K562 (cell line): ENCODE results near the gene CMIP. TPM values are rescaled to one million over a fixed set of nuclear protein-coding genes. Genes with fewer than 3 reads are reported as not detected.
A peak's percentile ranks its signal among the peaks of the same experiment; 100 is the strongest.

Experiments
- DIDO1 ChIP-seq: fragments of 450-650 bp; IDR thresholded peaks from 2 replicates; pipeline ENCODE4 v1.6.1; 2016; ENCODE audit warnings: low read depth, missing biosample characterization, missing genetic modification characterization
- GABPB1 ChIP-seq: sonication (generic); formaldehyde crosslinking; IDR thresholded peaks from 2 replicates; pipeline ENCODE4 v1.8.0; 2022; ENCODE audit warnings: mild to moderate bottlenecking, missing genetic modification reagents
- NCOR1 ChIP-seq: fragments of 450-650 bp; IDR thresholded peaks from 2 replicates; pipeline ENCODE4 v1.6.1; 2016; ENCODE audit warnings: mild to moderate bottlenecking, moderate library complexity
- NFE2L1 ChIP-seq: fragments of 450-650 bp; IDR thresholded peaks from 2 replicates; pipeline ENCODE4 v1.6.1; 2016; ENCODE audit warnings: missing genetic modification characterization, low read depth, mild to moderate bottlenecking, missing compliant biosample characterization, moderate library complexity, borderline replicate concordance
- NR4A1 ChIP-seq, 2 experiments: fragments of 250-450 bp in 1 of 2; fragments of 450-650 bp in 1 of 2; sonication (Bioruptor Pico) in 1 of 2; IDR thresholded peaks; 2 replicates each; pipeline versions ENCODE4 v1.4.0 to v1.6.1; 2016 to 2020; ENCODE audit warnings: mild to moderate bottlenecking in 2 of 2, missing compliant biosample characterization in 1 of 2, missing genetic modification characterization in 1 of 2, moderate library complexity in 1 of 2
- SMAD2 ChIP-seq: fragments of 150-350 bp; IDR thresholded peaks from 2 replicates; pipeline ENCODE4 v1.6.1; 2014; ENCODE audit warnings: low read depth, mild to moderate bottlenecking, low read length
- STAG1 ChIP-seq: sonication (generic); formaldehyde crosslinking; IDR thresholded peaks from 2 replicates; pipeline ENCODE4 v1.5.0; 2020; ENCODE audit warnings: missing genetic modification reagents, borderline replicate concordance
- TCF3 ChIP-seq: sonication (generic); formaldehyde crosslinking; IDR thresholded peaks from 2 replicates; pipeline ENCODE4 v1.4.0; 2020; ENCODE audit warnings: mild to moderate bottlenecking, missing genetic modification reagents
- TRIM24 ChIP-seq, 2 experiments: fragments of 450-650 bp; IDR thresholded peaks; 2 replicates each; pipeline ENCODE4 v1.6.1; 2016
- ZNF12 ChIP-seq: sonication (generic); formaldehyde crosslinking; IDR thresholded peaks from 2 replicates; pipeline ENCODE4 v1.4.0; 2020; ENCODE audit warnings: mild to moderate bottlenecking, missing genetic modification reagents
- ZNF41 ChIP-seq: fragments of 250-450 bp; sonication (Bioruptor Pico); conservative IDR thresholded peaks from 2 replicates; pipeline ENCODE4 v1.4.0; 2020; ENCODE audit warnings: mild to moderate bottlenecking
- ZNF586 ChIP-seq: fragments of 450-650 bp; formaldehyde crosslinking; conservative IDR thresholded peaks from 2 replicates; pipeline ENCODE4 v1.4.0; 2020; ENCODE audit warnings: mild to moderate bottlenecking, moderate library complexity
- ZSCAN29 ChIP-seq: fragments of 450-650 bp; IDR thresholded peaks from 2 replicates; pipeline ENCODE4 v1.6.1; 2017
- polyA plus RNA-seq, 8 experiments: library from polyadenylated mRNA; depleted of rRNA in 4 of 8; stranded (reverse) in 5 of 8; unstranded in 3 of 8; fragments of >200 nt; fragmentation: Nextera tagmentation in 2 of 8; fragmentation: Illumina TruSeq in 1 of 8; extraction: Ambion mirVana in 2 of 8; extraction: Trizol in 1 of 8; gene quantifications; 2 replicates each; pipeline versions ENCODE4 v1.2.1 to v1.2.3, GENCODE V29; 2011 to 2014; ENCODE audit warnings: inconsistent platforms in 1 of 8, missing spikeins in 1 of 8
- total RNA-seq, 7 experiments: library from RNA; depleted of rRNA in 6 of 7; stranded (reverse); fragments of >200 nt in 6 of 7; fragmentation: Illumina TruSeq in 2 of 7; extraction: Trizol in 2 of 7; gene quantifications; 2 replicates each; pipeline versions ENCODE4 v1.2.1 to v1.2.3, GENCODE V29; 2011 to 2021; ENCODE audit warnings: low replicate concordance in 1 of 7
- TF ChIP-seq, protein P1 (sequence below), 2 experiments: fragments of 450-650 bp in 1 of 2; sonication (generic) in 1 of 2; formaldehyde crosslinking in 1 of 2; IDR thresholded peaks; 2 replicates each; pipeline versions ENCODE4 v1.7.1 to v1.9.0; 2016 to 2022; ENCODE audit warnings: inconsistent platforms in 1 of 2, mild to moderate bottlenecking in 1 of 2, missing genetic modification reagents in 1 of 2
- TF ChIP-seq, protein P2 (sequence below): sonication (generic); formaldehyde crosslinking; IDR thresholded peaks from 2 replicates; pipeline ENCODE4 v1.9.0; 2022; ENCODE audit warnings: mild to moderate bottlenecking, missing genetic modification reagents

CMIP gene
- total and polyA plus RNA-seq, 9 of the 15 experiments (the other 6 are each of a cell fraction or from before 2014, with no cell fraction given): 0.94 to 82.5 (median 10.3) TPM

DNA sequence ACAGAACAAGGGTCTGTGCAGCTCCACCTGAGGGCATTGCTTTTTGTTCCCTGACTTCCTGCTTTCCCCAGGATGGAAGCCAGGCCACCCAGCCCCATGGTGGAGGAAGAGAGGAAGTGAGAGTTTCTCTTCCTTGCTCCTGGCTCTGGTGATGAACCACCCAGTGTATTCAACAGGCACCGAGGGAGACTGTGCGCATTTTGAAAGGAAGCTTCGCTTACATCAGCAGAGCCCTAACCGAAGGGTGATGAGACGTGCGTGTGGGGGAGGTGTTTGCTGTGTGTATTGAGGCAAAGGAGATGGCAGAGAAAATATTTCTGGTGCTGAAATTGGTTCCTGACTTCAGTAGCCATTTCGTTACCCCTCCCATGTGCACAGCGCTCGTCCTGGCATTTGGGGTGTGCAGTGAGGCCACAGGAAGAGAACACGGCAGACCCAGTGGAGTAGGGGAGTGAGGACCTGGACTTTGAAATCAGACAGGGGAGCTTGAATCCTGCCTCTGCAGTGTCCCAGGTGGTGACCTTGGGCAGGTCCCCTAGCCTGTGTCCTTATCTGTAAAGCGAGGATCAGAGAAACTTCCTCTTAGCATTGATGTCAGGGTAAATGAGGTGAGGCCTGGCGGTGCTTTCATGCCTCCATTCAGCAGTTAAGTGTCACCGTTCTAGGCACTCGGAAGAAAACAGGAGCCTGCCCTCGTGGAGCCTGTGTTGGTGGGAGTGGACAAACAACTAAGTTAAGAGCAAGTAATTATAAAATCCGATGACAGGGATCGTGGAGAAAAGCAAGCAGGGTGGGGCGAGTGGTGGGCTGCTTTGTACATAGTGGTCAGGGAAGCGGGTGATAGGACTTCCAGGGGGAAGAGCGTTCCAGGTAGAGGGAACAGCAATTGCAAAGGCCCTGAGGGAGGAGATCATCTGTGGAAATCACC lies 7.4 kb downstream of the CMIP start (continued):
- TF ChIP-seq, protein P1, sequence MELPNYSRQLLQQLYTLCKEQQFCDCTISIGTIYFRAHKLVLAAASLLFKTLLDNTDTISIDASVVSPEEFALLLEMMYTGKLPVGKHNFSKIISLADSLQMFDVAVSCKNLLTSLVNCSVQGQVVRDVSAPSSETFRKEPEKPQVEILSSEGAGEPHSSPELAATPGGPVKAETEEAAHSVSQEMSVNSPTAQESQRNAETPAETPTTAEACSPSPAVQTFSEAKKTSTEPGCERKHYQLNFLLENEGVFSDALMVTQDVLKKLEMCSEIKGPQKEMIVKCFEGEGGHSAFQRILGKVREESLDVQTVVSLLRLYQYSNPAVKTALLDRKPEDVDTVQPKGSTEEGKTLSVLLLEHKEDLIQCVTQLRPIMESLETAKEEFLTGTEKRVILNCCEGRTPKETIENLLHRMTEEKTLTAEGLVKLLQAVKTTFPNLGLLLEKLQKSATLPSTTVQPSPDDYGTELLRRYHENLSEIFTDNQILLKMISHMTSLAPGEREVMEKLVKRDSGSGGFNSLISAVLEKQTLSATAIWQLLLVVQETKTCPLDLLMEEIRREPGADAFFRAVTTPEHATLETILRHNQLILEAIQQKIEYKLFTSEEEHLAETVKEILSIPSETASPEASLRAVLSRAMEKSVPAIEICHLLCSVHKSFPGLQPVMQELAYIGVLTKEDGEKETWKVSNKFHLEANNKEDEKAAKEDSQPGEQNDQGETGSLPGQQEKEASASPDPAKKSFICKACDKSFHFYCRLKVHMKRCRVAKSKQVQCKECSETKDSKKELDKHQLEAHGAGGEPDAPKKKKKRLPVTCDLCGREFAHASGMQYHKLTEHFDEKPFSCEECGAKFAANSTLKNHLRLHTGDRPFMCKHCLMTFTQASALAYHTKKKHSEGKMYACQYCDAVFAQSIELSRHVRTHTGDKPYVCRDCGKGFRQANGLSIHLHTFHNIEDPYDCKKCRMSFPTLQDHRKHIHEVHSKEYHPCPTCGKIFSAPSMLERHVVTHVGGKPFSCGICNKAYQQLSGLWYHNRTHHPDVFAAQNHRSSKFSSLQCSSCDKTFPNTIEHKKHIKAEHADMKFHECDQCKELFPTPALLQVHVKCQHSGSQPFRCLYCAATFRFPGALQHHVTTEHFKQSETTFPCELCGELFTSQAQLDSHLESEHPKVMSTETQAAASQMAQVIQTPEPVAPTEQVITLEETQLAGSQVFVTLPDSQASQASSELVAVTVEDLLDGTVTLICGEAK (IDR thresholded peaks at IDR 0.05): peak; percentile 37; the same call in 1 of the 2 replicates
- TF ChIP-seq, protein P1 (CRISPR knock-in tag; IDR thresholded peaks at IDR 0.05): no peak
- TF ChIP-seq ZNF12 (CRISPR knock-in tag): no peak
- TF ChIP-seq ZNF41: no peak
- TF ChIP-seq GABPB1 (CRISPR knock-in tag): no peak
- no peak for TF ChIP-seq NR4A1 (CRISPR knock-in tag; IDR thresholded peaks at IDR 0.05)
- TF ChIP-seq NR4A1 (tag; IDR thresholded peaks at IDR 0.05): no peak
- TF ChIP-seq, protein P2, sequence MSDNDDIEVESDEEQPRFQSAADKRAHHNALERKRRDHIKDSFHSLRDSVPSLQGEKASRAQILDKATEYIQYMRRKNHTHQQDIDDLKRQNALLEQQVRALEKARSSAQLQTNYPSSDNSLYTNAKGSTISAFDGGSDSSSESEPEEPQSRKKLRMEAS (CRISPR knock-in tag): peak; percentile 55; the same call in 1 of the 2 replicates
- 0 out of 2 replicates have a peak, but pooled peaks have one; percentile 22 for TF ChIP-seq DIDO1 (tag)
- TF ChIP-seq TRIM24 (IDR thresholded peaks at IDR 0.05): peak in 1 of 2 experiments; percentile 62; a peak in 3 of 4 replicates
- no peak for TF ChIP-seq NFE2L1
- TF ChIP-seq NCOR1: peak; percentile 40; the same call in 1 of the 2 replicates
- no peak for TF ChIP-seq ZSCAN29
- TF ChIP-seq STAG1 (CRISPR knock-in tag): no peak
- TF ChIP-seq TCF3 (CRISPR knock-in tag): peak; percentile 39; the same call in 1 of the 2 replicates
- TF ChIP-seq SMAD2: no peak
- no peak for TF ChIP-seq ZNF586
